Chondrocyte (in vitro differentiated cells): Measurements from ENCODE around the gene HEXD. TPM values are rescaled to one million over a fixed set of nuclear protein-coding genes. Genes with fewer than 3 reads are reported as not detected.

Experiments
- DNase-seq: peaks from one replicate; pipeline ENCODE4 v3.0.0; 2021; ENCODE audit warnings: mixed read lengths, low spot score
- H3K27ac Mint-ChIP-seq: one replicate; pipeline ENCODE4 v1.8.0; 2021; ENCODE audit warnings: mild to moderate bottlenecking, moderate library complexity, mixed read lengths; ENCODE audit not compliant: unreplicated experiment
- H3K27me3 Mint-ChIP-seq: 2 replicates; pipeline ENCODE4 v1.8.0; 2021; ENCODE audit warnings: low read depth, mixed read lengths
- H3K36me3 Mint-ChIP-seq: 2 replicates; pipeline ENCODE4 v1.8.0; 2021; ENCODE audit warnings: low read depth, mixed read lengths
- H3K4me1 Mint-ChIP-seq: 2 replicates; pipeline ENCODE4 v1.8.0; 2021; ENCODE audit warnings: low read depth, mild to moderate bottlenecking, mixed read lengths
- H3K4me3 Mint-ChIP-seq: one replicate; pipeline ENCODE4 v1.8.0; 2021; ENCODE audit warnings: mild to moderate bottlenecking, moderate library complexity, mixed read lengths; ENCODE audit not compliant: unreplicated experiment
- H3K9me3 Mint-ChIP-seq: 2 replicates; pipeline ENCODE4 v1.8.0; 2021; ENCODE audit warnings: low read depth, mixed read lengths
- CTCF ChIP-seq: fragments of 200-600 bp; sonication (generic); IDR thresholded peaks from 2 replicates; pipeline ENCODE4 v1.5.0; 2021; ENCODE audit warnings: antibody characterized with exemption, mild to moderate bottlenecking, moderate library complexity
- total RNA-seq: library from RNA; stranded (reverse); gene quantifications from 3 replicates; pipeline ENCODE4 v1.2.1, GENCODE V29; 2021

The HEXD gene
- total RNA-seq, 1 donor from 2014 or later: 10.8 TPM

DNA sequence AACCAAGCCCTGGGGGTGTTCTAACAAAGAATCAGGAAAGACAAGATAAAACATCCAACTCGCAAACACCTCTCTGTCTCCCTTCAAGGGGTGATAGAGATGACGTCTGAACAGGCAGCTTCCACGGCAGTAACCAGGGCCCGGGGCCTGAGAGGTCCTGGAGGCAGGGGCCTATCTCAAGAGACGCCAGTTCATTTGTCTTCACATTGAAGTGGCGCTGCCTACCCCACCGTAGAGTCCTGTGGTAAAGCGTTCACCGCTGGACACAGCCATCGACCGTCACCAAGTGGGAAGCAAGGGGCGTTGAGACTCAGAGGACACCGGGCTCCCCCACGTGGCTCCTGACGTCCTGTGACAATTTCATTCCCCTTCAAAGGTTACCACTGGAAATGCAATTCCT, 25.2 kb upstream of the HEXD start:
- no peak for TF ChIP-seq CTCF
- no peak overlapping the region for H3K27ac Mint-ChIP-seq
- peaks cover 2% of the 10 kb centered on the region for H3K36me3 Mint-ChIP-seq

DNA sequence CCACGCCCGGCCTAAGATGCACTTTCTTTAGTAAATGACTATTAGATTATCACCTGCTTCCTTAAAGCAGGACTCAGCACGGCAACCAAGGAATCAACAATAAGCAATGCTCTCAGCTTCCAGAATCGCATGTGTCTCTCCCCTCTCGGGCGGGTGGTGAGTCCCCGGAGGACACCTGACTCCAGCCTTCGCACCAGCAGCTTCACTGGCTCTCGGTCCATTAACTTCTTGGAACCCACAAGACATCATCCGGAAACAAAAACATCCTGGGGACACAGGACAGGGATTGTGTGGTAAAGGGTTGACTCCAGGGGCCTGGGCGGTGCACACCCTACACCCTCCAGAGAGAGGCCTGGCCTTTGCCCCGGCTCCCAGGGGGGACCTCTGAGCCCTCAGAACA, 23.9 kb upstream of the HEXD start:
- H3K27ac Mint-ChIP-seq: no peak overlapping the region
- peaks cover 2% of the 10 kb centered on the region for H3K36me3 Mint-ChIP-seq
- no peak overlapping the region for H3K4me3 Mint-ChIP-seq
- no peak for DNase-seq
- H3K4me1 Mint-ChIP-seq: peaks cover 21% of the 10 kb centered on the region
- H3K9me3 Mint-ChIP-seq: no peaks in the 10 kb centered on the region
- no peak for TF ChIP-seq CTCF
- H3K27me3 Mint-ChIP-seq: no peaks in the 10 kb centered on the region

More for the DNA sequence above, 25.2 kb upstream of the HEXD start:
- no peak overlapping the region for H3K4me3 Mint-ChIP-seq
- no peaks in the 10 kb centered on the region for H3K27me3 Mint-ChIP-seq
- H3K9me3 Mint-ChIP-seq: no peaks in the 10 kb centered on the region
- DNase-seq: no peak
- H3K4me1 Mint-ChIP-seq: peaks cover 19% of the 10 kb centered on the region

GRCh38 chr17:82396601-82397435, 21.3 kb upstream of the HEXD start:
- TF ChIP-seq CTCF: no peak
- peaks cover 6% of the 10 kb centered on the region for H3K36me3 Mint-ChIP-seq
- H3K4me3 Mint-ChIP-seq: no peak overlapping the region
- DNase-seq: no peak
- H3K9me3 Mint-ChIP-seq: no peaks in the 10 kb centered on the region
- no peaks in the 10 kb centered on the region for H3K27me3 Mint-ChIP-seq
- H3K27ac Mint-ChIP-seq: peak overlapping the region; percentile 8
- peaks cover 24% of the 10 kb centered on the region for H3K4me1 Mint-ChIP-seq

DNA sequence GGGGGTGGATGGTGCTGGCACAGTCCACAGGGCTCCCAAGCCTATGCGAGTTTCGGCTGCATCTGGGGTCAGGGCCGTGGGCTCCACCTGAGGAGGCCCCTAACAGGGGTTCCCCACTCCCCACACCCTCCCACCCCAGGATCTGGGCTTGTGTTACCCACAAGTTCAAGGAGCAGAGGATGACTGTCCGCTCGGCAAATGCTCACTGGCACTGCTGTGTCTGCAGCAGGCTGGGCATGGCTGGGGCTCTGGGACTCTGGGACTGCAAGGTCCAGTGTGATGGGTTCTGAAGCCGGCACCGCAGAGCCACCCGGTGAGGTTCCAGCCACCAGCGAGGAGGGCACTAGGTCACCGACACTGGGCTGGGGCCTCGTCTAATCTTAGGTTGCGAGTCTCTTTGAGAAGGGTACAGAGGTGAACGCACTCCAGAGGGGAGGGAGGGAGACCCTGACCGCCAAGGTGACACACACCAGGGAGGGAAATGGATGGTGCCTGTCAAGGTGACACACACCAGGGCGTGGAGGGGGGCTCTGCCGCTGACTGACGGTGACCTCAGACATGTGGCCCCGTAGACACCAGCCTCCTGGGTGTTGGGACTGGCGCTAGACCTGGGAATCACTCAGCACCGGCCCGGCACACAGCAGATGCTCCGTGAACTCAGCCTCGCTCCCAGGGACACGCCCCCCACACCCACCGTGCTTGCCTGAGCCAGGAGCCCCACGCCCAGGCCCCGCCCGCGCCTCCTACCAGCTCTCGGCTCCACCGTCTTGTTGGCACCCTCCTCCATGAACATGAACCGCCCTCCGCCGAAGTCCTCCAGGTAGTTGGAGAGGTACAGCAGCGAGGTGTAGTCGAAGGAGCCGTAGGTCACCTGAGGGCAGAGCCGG, 20.5 kb upstream of the HEXD start:
- peaks cover 7% of the 10 kb centered on the region for H3K36me3 Mint-ChIP-seq
- H3K27me3 Mint-ChIP-seq: no peaks in the 10 kb centered on the region
- DNase-seq: no peak
- peaks cover 24% of the 10 kb centered on the region for H3K4me1 Mint-ChIP-seq
- no peak overlapping the region for H3K27ac Mint-ChIP-seq
- H3K4me3 Mint-ChIP-seq: no peak overlapping the region
- H3K9me3 Mint-ChIP-seq: no peaks in the 10 kb centered on the region
- no peak for TF ChIP-seq CTCF

- H3K36me3 Mint-ChIP-seq: peaks cover 8% of the 10 kb centered on the region
- H3K9me3 Mint-ChIP-seq: no peaks in the 10 kb centered on the region
- no peaks in the 10 kb centered on the region for H3K27me3 Mint-ChIP-seq
- no peak for DNase-seq
- peaks cover 24% of the 10 kb centered on the region for H3K4me1 Mint-ChIP-seq
- TF ChIP-seq CTCF: peak; percentile 31
- H3K4me3 Mint-ChIP-seq: no peak overlapping the region
- no peak overlapping the region for H3K27ac Mint-ChIP-seq
Measured at GRCh38 chr17:82399041-82399441, 19.1 kb upstream of the HEXD start.
